GM12878 (cell line): ENCODE data around the gene SMCO4. TPM values are rescaled to one million over a fixed set of nuclear protein-coding genes. Genes with fewer than 3 reads are reported as not detected.

ENCODE experiments used
- ATAC-seq: fragments of 200-7000 bp; cut with Tn5 transposase; 3 replicates; pipeline ENCODE4 v1.9.1; 2020; ENCODE audit warnings: mild to moderate bottlenecking, moderate library complexity
- BruUV-seq: library from RNA; stranded (reverse); fragments of 400-500 nt; replicated peaks from 2 replicates; lab custom pipeline; 2021; lab: Mats Ljungman, UMichigan
- CTCF ChIA-PET: fragments of 300-600 bp; sonication (Branson Sonifier 250); formaldehyde crosslinking; extraction: SDS; loops from one replicate; lab custom pipeline; 2021; ENCODE audit warnings: inconsistent platforms; lab: Yijun Ruan, JAX
- POLR2A ChIA-PET: fragments of 350-600 bp; formaldehyde crosslinking; extraction: SDS; loops from one replicate; lab custom pipeline; 2021; ENCODE audit warnings: inconsistent platforms; lab: Charles Lee
- RAD21 ChIA-PET: fragments of 300-600 bp; sonication (Branson Sonifier 250); formaldehyde crosslinking; loops from one replicate; lab custom pipeline; 2023; ENCODE audit warnings: antibody characterized with exemption; ENCODE audit not compliant: unreplicated experiment; lab: Charles Lee
- SMC1A ChIA-PET: fragments of 300-600 bp; sonication (Branson Sonifier 250); formaldehyde crosslinking; loops from one replicate; lab custom pipeline; 2023; ENCODE audit not compliant: unreplicated experiment, uncharacterized antibody; lab: Charles Lee
- DNase-seq: peaks from one replicate; pipeline ENCODE4 v3.0.0-alpha.2; 2011; ENCODE audit warnings: low read depth, low spot score
- FAIRE-seq: peaks from 3 replicates; lab custom pipeline; 2011; peaks lifted over from hg19 to GRCh38; lab: Jason Lieb, UNC
- H2AFZ ChIP-seq: 2 replicates; pipeline ENCODE4 v1.6.0; 2011; ENCODE audit warnings: low read depth, low read length, control low read depth; ENCODE audit not compliant: control insufficient read depth
- H3K27ac ChIP-seq: 2 replicates; pipeline ENCODE4 v1.5.1; 2011; ENCODE audit warnings: control low read depth; ENCODE audit not compliant: control insufficient read depth, insufficient read depth
- H3K27me3 ChIP-seq, 2 experiments: replicated peaks in 1 of 2; 2 replicates each; pipeline versions ENCODE4 v1.6.0 to v1.6.1; 2011; ENCODE audit warnings: low read length in 1 of 2; ENCODE audit not compliant: control insufficient read depth in 2 of 2, insufficient read depth in 2 of 2
- H3K36me3 ChIP-seq, 2 experiments: 2 replicates each; pipeline ENCODE4 v1.5.1; 2011; ENCODE audit warnings: low read length in 1 of 2; ENCODE audit not compliant: control insufficient read depth in 2 of 2, insufficient read depth in 2 of 2
- H3K4me1 ChIP-seq: 2 replicates; pipeline ENCODE4 v1.6.1; 2011; ENCODE audit warnings: mild to moderate bottlenecking, low read length, moderate library complexity, mixed read lengths; ENCODE audit not compliant: control insufficient read depth, insufficient read depth
- H3K4me2 ChIP-seq: 2 replicates; pipeline ENCODE4 v1.6.0; 2011; ENCODE audit warnings: control low read depth; ENCODE audit not compliant: control insufficient read depth, insufficient read depth
- H3K4me3 ChIP-seq: fragments of 200-600 bp; sonication (generic); 2 replicates; pipeline ENCODE4 v1.5.1; 2016
- H3K79me2 ChIP-seq: 2 replicates; pipeline ENCODE4 v1.6.0; 2011; ENCODE audit warnings: low read length; ENCODE audit not compliant: control insufficient read depth, insufficient read depth
- H3K9ac ChIP-seq: 2 replicates; pipeline ENCODE4 v1.8.0; 2011; ENCODE audit warnings: low read length, control low read depth, mixed read lengths; ENCODE audit not compliant: control insufficient read depth, insufficient read depth
- H3K9me3 ChIP-seq: replicated peaks from 3 replicates; pipeline ENCODE4 v1.5.1; 2011; ENCODE audit warnings: mild to moderate bottlenecking, low read length; ENCODE audit not compliant: control insufficient read depth, insufficient read depth
- H4K20me1 ChIP-seq: 2 replicates; pipeline ENCODE4 v1.6.0; 2011; ENCODE audit not compliant: control insufficient read depth, insufficient read depth
- BRCA1 ChIP-seq: IDR thresholded peaks from 2 replicates; pipeline ENCODE4 v1.6.1; 2011; ENCODE audit warnings: low read depth, low read length, improper control_type of control experiment
- FOXK2 ChIP-seq: fragments of 450-650 bp; IDR thresholded peaks from 2 replicates; pipeline ENCODE4 v1.6.1; 2017; ENCODE audit warnings: mild to moderate bottlenecking, moderate library complexity
- FOXM1 ChIP-seq: IDR thresholded peaks from 2 replicates; pipeline ENCODE4 v1.6.1; 2012; ENCODE audit warnings: low read depth, mild to moderate bottlenecking, inconsistent platforms, low read length, moderate library complexity
- KAT2A ChIP-seq: conservative IDR thresholded peaks from 2 replicates; pipeline ENCODE4 v1.6.1; 2011; ENCODE audit warnings: low read depth, low read length; ENCODE audit not compliant: control insufficient read depth
- KDM1A ChIP-seq: fragments of 200-600 bp; sonication (generic); IDR thresholded peaks from 2 replicates; pipeline ENCODE4 v1.6.1; 2016; ENCODE audit warnings: borderline replicate concordance
- KLF5 ChIP-seq: fragments of 450-650 bp; IDR thresholded peaks from 2 replicates; pipeline ENCODE4 v1.6.1; 2014; ENCODE audit warnings: mild to moderate bottlenecking; ENCODE audit not compliant: partially characterized antibody
- NFXL1 ChIP-seq: fragments of 450-650 bp; IDR thresholded peaks from 2 replicates; pipeline ENCODE4 v1.6.1; 2017; ENCODE audit warnings: antibody characterized with exemption, mild to moderate bottlenecking, borderline replicate concordance
- NR2F1 ChIP-seq: fragments of 450-650 bp; conservative IDR thresholded peaks from 2 replicates; pipeline ENCODE4 v1.6.1; 2017; ENCODE audit warnings: mild to moderate bottlenecking
- RCOR1 ChIP-seq: conservative IDR thresholded peaks from 2 replicates; pipeline ENCODE4 v1.6.1; 2012; ENCODE audit warnings: low read depth, low read length, improper control_type of control experiment
- RUNX3 ChIP-seq: IDR thresholded peaks from 2 replicates; pipeline ENCODE4 v1.6.1; 2012; ENCODE audit warnings: low read length, inconsistent platforms
- STAT1 ChIP-seq: fragments of 450-650 bp; conservative IDR thresholded peaks from 2 replicates; pipeline ENCODE4 v1.6.1; 2014; ENCODE audit warnings: antibody characterized with exemption, mild to moderate bottlenecking
- TCF12 ChIP-seq: IDR thresholded peaks from 2 replicates; pipeline ENCODE4 v1.6.1; 2011; ENCODE audit warnings: low read depth, mild to moderate bottlenecking, low read length
- TCF3 ChIP-seq: IDR thresholded peaks from 2 replicates; pipeline ENCODE4 v1.6.1; 2012; ENCODE audit warnings: low read depth, mild to moderate bottlenecking, low read length, borderline replicate concordance; ENCODE audit not compliant: insufficient read depth
- ZNF207 ChIP-seq: fragments of 450-650 bp; IDR thresholded peaks from 2 replicates; pipeline ENCODE4 v1.6.1; 2014; ENCODE audit warnings: antibody characterized with exemption, mild to moderate bottlenecking, borderline replicate concordance
- WGBS: methylation state at CpG from one replicate; pipeline ENCODE4 v1.1.6; 2016; ENCODE audit warnings: low lambda C conversion rate; ENCODE audit not compliant: insufficient replicate concordance, insufficient coverage; ENCODE audit errors: missing lambda C conversion rate; 5-methylcytosine and 5-hydroxymethylcytosine counted together
- in situ Hi-C: fragments of 300-500 bp; cut with MboI; formaldehyde crosslinking; loops from 9 replicates; pipeline ENCODE4 v1.14.3; 2018; ENCODE audit warnings: mixed read lengths
- intact Hi-C: fragments of 100-400 bp; cut with micrococcal nuclease; formaldehyde crosslinking; loops from one replicate; pipeline ENCODE4 v1.14.2; 2022; ENCODE audit not compliant: unreplicated experiment
- polyA plus RNA-seq, 11 experiments: library from polyadenylated mRNA; depleted of rRNA in 4 of 11; unstranded in 6 of 11; stranded (reverse) in 5 of 11; fragments of >200 nt; fragmentation: Nextera tagmentation in 4 of 11; fragmentation: Illumina TruSeq in 1 of 11; extraction: Ambion mirVana in 4 of 11; extraction: Trizol in 1 of 11; gene quantifications; 1 replicate in 1 of 11; 2 replicates in 10 of 11; pipeline versions ENCODE4 v1.2.1 to v1.2.3, GENCODE V29; 2011 to 2016; ENCODE audit warnings: inconsistent platforms in 2 of 11, missing spikeins in 2 of 11, low read depth in 1 of 11
- total RNA-seq, 4 experiments: library from RNA; depleted of rRNA in 3 of 4; stranded (reverse); fragments of >200 nt in 3 of 4; fragmentation: Illumina TruSeq in 1 of 4; extraction: Trizol in 1 of 4; gene quantifications; 2 replicates each; pipeline versions ENCODE4 v1.2.1 to v1.2.3, GENCODE V29; 2013 to 2021
- TF ChIP-seq, protein P1 (sequence below): fragments of 450-650 bp; IDR thresholded peaks from 2 replicates; pipeline ENCODE4 v1.6.1; 2017; ENCODE audit warnings: antibody characterized with exemption, mild to moderate bottlenecking, moderate library complexity
- TF ChIP-seq, protein P2 (sequence below): IDR thresholded peaks from 2 replicates; pipeline ENCODE4 v1.6.1; 2011; ENCODE audit warnings: low read depth, low read length, improper control_type of control experiment, borderline replicate concordance
- TF ChIP-seq, protein P3 (sequence below): IDR thresholded peaks from 2 replicates; pipeline ENCODE4 v1.6.1; 2011; ENCODE audit warnings: low read depth, mild to moderate bottlenecking, low read length, moderate library complexity, borderline replicate concordance; ENCODE audit errors: extremely low read depth
- TF ChIP-seq, protein P4 (sequence below): fragments of 450-650 bp; IDR thresholded peaks from 2 replicates; pipeline ENCODE4 v1.6.1; 2017; ENCODE audit warnings: mild to moderate bottlenecking, moderate library complexity

The SMCO4 gene
- total and polyA plus RNA-seq, 10 of the 15 experiments (the other 5 are each of a cell fraction or from before 2014, with no cell fraction given) = 3.6 to 59.9 (median 27.9) TPM

DNA sequence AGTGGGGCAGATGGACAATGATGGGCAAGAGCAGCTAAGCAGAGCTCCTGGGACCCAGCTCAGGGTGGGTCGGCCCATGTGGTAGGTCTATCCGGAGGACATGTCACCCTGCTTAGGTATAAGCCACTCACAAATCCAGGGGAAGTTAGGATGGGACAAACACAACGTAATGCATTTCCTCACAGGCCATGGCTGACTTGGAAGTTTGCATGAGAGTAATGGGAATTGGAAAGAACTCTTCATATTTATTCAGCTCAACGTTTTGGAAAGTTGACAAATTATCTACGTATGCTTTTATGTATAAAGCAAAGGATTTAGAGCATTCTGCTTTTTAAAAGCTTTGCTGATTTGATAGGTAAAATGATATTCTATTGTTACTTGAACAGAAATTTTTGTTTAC, 74.9 kb downstream of the SMCO4 start:
- ATAC-seq (no peak), DNase-seq (no peak), FAIRE-seq (no peak)
- Histone ChIP-seq H3K27ac (no peak overlapping the region), H3K4me1 (no peaks in the 10 kb centered on the region), H3K79me2 (no peaks in the 10 kb centered on the region), H3K4me2 (no peak overlapping the region), H3K9ac (no peak overlapping the region), H2AFZ (no peak overlapping the region), H3K27me3 (no peaks in the 10 kb centered on the region), H3K36me3 (no peaks in the 10 kb centered on the region), H4K20me1 (no peaks in the 10 kb centered on the region), H3K4me3 (no peak overlapping the region), H3K9me3 (no peaks in the 10 kb centered on the region)
- POLR2A ChIA-PET = interaction anchor here (0.7 kb wide), 1 partner anchor 28 kb away, joined by 4 read pairs; no protein-coding TSS in a partner anchor
- RAD21 ChIA-PET = interaction anchor here (0.6 to 0.7 kb wide), 2 partner anchors 130 to 316 kb away, joined by 3 read pairs; partner anchors contain the start of gene MED17
- intact Hi-C loops (no loop called here), in situ Hi-C loops (no loop called here)
- SMC1A ChIA-PET = interaction anchor here (0.7 to 1.0 kb wide), 4 partner anchors 10 to 526 kb away, joined by 3 to 5 read pairs (median 4); no protein-coding TSS in a partner anchor
- BruUV-seq = no TSS peak
- 29% methylated on average over 5 of the region's 5 CpGs for WGBS
- CTCF ChIA-PET = interaction anchor here (0.7 to 1.1 kb wide), 3 partner anchors 29 to 110 kb away, joined by 3 to 6 read pairs (median 4); no protein-coding TSS in a partner anchor
- TF ChIP-seq BRCA1 (no peak), FOXM1 (no peak), RUNX3 (no peak), TCF12 (no peak), ZNF207 (no peak), NFXL1 (no peak), KDM1A (no peak), RCOR1 (no peak), KLF5 (no peak), NR2F1 (no peak), FOXK2 (no peak), STAT1 (no peak), KAT2A (no peak), TCF3 (no peak)
- TF ChIP-seq, protein P1, sequence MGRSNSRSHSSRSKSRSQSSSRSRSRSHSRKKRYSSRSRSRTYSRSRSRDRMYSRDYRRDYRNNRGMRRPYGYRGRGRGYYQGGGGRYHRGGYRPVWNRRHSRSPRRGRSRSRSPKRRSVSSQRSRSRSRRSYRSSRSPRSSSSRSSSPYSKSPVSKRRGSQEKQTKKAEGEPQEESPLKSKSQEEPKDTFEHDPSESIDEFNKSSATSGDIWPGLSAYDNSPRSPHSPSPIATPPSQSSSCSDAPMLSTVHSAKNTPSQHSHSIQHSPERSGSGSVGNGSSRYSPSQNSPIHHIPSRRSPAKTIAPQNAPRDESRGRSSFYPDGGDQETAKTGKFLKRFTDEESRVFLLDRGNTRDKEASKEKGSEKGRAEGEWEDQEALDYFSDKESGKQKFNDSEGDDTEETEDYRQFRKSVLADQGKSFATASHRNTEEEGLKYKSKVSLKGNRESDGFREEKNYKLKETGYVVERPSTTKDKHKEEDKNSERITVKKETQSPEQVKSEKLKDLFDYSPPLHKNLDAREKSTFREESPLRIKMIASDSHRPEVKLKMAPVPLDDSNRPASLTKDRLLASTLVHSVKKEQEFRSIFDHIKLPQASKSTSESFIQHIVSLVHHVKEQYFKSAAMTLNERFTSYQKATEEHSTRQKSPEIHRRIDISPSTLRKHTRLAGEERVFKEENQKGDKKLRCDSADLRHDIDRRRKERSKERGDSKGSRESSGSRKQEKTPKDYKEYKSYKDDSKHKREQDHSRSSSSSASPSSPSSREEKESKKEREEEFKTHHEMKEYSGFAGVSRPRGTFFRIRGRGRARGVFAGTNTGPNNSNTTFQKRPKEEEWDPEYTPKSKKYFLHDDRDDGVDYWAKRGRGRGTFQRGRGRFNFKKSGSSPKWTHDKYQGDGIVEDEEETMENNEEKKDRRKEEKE = no peak
- TF ChIP-seq, protein P2, sequence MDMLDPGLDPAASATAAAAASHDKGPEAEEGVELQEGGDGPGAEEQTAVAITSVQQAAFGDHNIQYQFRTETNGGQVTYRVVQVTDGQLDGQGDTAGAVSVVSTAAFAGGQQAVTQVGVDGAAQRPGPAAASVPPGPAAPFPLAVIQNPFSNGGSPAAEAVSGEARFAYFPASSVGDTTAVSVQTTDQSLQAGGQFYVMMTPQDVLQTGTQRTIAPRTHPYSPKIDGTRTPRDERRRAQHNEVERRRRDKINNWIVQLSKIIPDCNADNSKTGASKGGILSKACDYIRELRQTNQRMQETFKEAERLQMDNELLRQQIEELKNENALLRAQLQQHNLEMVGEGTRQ = no peak
- TF ChIP-seq, protein P3, sequence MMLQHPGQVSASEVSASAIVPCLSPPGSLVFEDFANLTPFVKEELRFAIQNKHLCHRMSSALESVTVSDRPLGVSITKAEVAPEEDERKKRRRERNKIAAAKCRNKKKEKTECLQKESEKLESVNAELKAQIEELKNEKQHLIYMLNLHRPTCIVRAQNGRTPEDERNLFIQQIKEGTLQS = no peak
- TF ChIP-seq, protein P4, sequence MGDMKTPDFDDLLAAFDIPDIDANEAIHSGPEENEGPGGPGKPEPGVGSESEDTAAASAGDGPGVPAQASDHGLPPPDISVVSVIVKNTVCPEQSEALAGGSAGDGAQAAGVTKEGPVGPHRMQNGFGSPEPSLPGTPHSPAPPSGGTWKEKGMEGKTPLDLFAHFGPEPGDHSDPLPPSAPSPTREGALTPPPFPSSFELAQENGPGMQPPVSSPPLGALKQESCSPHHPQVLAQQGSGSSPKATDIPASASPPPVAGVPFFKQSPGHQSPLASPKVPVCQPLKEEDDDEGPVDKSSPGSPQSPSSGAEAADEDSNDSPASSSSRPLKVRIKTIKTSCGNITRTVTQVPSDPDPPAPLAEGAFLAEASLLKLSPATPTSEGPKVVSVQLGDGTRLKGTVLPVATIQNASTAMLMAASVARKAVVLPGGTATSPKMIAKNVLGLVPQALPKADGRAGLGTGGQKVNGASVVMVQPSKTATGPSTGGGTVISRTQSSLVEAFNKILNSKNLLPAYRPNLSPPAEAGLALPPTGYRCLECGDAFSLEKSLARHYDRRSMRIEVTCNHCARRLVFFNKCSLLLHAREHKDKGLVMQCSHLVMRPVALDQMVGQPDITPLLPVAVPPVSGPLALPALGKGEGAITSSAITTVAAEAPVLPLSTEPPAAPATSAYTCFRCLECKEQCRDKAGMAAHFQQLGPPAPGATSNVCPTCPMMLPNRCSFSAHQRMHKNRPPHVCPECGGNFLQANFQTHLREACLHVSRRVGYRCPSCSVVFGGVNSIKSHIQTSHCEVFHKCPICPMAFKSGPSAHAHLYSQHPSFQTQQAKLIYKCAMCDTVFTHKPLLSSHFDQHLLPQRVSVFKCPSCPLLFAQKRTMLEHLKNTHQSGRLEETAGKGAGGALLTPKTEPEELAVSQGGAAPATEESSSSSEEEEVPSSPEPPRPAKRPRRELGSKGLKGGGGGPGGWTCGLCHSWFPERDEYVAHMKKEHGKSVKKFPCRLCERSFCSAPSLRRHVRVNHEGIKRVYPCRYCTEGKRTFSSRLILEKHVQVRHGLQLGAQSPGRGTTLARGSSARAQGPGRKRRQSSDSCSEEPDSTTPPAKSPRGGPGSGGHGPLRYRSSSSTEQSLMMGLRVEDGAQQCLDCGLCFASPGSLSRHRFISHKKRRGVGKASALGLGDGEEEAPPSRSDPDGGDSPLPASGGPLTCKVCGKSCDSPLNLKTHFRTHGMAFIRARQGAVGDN = no peak
